22Rv1 (cell line): Measurements from ENCODE around the gene VPS41.

Source experiments
- CTCF ChIP-seq: fragments of 450-650 bp; IDR thresholded peaks from 2 replicates; pipeline ENCODE4 v1.5.1; 2017; ENCODE audit warnings: mild to moderate bottlenecking
- ZFX ChIP-seq: fragments of 450-650 bp; IDR thresholded peaks from 2 replicates; pipeline ENCODE4 v1.6.1; 2017; ENCODE audit warnings: antibody characterized with exemption, borderline replicate concordance

- no peak for TF ChIP-seq CTCF
- no peak for TF ChIP-seq ZFX
Observed at GRCh38 chr7:38694326-38694725, 214.7 kb downstream of the VPS41 start.
